Stimulated activated CD4-positive, alpha-beta T cell treated with anti-CD3 and anti-CD28 coated beads, TNF-alpha, amount 100 ng/mL, for 24 hours (primary cell): Measurements from ENCODE around the gene GRM3.

ENCODE experiments used
- DNase-seq, 3 experiments: peaks; one replicate each; pipeline ENCODE4 v3.0.0-alpha.2; 2020; ENCODE audit warnings: low read depth in 3 of 3

The GRM3 gene

DNA sequence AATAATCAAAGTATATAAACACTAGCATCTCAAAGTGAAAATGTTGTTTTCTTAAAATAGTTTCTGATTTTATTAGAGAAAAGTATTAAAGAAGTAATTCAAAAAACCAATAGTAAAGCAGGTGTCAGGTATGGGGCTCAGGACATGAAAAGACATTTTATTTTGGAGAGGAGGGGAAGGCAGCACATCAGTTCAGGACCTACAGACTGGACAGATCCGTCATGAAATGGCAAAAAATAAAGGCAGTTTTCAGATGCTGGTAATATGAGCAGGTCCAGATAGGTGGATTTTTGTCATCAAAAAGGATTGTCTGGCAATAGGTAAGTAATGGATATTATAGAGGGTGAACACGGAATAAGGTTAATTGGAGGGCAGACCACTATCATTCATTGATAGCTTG is 49.0 kb downstream of the GRM3 start:
- DNase-seq: no peak

DNA sequence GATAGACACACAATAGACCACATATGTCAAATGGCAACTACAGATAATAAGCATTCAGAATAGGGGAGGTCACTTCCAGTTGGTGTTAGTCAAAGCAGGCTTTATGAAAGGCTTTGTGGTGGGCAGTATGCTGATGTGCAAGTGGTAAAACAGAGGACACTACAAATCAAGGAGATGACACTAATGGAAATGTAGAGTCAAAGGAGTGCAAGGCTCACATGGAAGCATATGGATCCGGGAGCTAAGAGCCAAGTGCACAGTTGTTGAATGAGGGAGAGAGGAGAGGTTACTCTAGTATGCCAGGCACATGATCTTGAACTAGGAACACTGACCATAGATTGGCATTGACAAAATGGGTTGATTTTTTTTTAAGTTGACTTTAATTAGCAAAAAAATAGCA is 62.7 kb downstream of the GRM3 start:
- DNase-seq: no peak

DNA sequence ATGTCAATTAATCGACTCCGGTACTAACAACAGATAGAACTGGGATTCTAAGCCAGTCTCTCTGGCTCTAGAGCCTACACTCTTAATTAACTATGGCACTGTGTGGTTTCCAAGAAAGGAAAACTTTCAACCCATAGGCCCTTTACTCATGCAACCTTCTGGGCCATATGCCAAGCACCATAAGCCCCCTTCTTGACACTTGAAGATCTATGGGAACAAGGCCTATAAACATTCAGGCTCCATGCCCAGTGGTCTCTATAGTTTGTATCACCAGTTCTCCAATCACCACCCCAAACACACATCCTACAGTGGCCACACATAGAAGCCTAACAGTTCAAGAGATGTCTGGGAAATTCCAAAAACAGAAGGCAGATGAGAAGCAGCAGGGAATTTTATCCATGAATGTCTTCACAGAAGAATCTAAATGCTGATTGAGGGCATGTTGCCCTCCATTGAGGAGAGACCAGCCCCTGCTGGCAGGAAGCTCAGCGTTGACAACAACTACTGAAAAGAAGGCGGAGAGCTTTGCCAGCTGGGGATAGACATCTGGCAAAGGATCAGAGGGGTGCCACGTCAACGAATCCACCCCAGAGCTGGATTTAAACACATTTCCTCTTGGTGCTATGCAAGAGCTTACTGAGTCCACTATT is 64.4 kb downstream of the GRM3 start:
- no peak for DNase-seq

DNA sequence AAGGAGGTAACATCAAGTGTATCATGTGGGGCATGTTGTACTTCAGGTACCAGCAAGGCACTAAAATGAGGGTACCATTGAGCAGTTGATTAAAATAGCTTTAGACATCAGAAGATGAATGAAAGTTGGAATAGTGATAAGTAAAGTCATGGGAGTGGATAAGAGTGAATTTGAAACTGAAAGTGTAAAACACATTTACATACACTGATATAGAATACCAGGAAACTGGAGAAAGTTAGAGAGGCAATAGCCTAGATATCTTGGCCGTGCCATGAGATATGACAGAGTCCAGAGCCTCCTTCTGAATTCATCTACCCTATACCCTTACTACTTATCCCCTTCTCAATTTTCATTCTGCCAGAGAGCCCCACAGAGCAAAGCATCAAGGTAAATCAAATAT is 76.6 kb downstream of the GRM3 start:
- DNase-seq: no peak

DNA sequence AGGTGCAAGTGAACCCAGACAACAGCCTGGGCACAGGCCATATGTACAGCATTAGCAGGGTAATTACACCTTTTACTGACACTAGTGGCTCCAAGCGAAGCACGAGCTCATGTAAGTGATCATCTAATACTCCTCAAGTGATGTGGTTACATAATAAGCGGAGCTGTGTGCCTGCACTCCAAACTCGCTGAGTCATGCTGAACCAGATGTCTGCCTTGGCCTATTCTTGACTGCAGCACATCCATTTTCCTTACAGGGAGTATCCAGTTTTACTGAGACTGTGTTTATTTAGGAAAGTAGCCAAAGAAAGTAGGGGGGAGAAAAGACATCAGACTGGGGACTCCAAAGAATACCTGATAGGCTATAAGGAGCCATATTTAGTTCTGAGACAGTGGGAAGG is 90.1 kb downstream of the GRM3 start:
- DNase-seq: no peak

DNA sequence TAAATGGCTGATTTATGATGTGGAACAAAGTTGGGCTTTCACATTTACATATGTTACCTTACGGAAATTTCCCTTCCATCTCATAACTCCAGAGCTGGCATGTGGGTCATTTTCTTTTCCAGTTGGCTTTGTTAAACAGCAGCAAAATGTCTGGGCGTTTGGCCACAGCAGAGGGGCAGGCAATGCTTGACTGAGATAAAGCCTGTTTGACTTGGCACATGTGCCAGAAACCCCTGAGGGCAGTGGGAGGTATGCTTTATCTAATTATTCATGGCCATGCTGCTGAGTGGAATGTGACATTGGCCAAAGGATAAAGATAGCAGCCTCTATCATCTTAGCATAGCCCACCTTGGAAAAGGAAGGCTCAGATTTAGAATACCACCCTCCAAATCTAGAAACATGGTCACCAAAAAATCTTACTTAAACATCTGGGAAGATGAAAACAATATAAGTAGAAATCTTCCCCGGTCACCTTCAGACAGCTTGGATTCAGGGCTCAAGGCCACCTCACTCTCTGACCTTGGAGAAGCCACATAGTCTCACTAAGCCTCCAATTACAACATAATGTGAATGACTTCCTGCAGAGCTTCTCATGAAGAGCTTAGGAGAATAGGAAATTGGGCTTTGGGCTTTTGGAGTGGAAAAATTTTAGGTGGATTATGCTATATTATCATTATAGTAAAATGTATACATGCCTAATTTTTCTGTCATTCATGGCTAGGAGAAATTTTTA is 101.5 kb downstream of the GRM3 start:
- no peak for DNase-seq

DNA sequence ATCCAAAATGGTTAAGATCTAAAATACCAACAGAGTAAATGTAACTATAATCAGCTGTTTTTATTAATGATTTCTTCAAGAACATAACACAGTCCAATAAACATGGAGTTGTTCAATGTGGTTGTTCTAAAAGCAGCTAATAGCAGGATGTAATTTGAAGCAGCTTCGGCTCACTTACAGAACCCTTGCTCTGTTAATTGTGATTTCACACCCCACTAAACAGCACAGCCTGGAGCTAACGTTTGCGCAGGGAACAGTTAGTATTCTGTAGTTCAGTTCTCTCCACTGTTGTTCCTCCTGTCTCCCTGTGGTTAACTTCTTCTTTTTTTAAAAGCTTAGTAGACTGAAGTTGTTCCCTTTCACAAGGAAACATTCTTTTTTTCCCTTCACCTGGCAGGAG is 104.0 kb downstream of the GRM3 start:
- DNase-seq: no peak

DNA sequence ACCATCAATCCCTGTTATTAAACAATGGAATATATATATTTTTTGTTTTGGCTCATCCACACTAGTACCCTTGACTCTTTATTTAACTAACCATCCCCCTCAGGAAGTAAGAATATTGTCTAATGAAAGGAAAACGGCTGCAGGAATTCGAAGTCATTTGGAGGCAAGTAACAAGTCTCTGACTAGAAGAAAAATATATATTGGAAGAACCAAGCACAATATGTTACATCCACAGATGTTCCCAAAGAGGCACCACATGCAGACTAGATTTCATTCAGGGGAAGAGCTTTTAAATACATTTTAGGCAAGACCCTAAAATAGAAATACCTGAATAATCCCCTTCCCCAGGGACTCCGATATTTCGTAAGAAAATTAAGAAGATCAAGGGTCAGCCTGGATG is 104.5 kb downstream of the GRM3 start:
- DNase-seq: no peak

DNA sequence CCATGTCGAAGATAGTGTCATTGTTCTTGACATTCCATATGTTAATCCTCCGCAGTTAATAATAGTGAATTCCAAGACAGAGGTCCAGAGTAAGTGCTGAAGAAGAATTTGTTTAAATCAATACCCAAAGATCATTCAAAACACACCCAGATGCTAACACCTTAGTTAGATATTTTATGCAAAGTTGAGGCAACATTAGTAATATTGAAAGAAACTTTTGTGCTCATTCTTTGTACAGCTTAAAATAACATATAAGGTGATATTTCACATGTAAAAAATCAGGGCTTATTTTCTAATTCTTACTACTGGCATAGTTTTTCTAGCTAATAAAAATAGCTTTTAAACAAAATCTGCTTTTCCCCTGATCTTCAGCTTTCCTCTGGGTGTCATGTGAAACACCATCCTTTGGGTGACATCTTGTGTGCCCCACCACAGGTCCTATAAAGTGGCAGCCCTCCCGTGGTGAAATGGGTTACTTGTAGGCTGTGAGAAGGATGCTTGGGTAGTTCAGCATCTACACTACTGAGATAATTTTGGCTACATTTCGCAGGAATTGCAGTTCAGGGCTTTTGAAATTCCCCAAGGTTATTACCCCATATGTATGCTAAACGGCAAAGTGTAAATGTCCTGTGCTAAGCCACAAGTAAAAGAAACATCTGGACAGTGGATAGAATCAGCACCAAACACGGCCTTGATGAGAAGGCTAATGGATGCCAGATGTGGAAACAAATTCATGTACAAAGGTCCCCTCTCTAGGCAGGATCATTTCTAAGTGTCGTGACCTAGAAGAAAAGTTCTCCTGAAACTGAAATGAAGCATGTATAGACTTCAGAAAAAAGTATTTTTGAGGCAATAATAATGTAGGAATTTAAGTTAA is 105.4 kb downstream of the GRM3 start:
- DNase-seq: no peak

DNA sequence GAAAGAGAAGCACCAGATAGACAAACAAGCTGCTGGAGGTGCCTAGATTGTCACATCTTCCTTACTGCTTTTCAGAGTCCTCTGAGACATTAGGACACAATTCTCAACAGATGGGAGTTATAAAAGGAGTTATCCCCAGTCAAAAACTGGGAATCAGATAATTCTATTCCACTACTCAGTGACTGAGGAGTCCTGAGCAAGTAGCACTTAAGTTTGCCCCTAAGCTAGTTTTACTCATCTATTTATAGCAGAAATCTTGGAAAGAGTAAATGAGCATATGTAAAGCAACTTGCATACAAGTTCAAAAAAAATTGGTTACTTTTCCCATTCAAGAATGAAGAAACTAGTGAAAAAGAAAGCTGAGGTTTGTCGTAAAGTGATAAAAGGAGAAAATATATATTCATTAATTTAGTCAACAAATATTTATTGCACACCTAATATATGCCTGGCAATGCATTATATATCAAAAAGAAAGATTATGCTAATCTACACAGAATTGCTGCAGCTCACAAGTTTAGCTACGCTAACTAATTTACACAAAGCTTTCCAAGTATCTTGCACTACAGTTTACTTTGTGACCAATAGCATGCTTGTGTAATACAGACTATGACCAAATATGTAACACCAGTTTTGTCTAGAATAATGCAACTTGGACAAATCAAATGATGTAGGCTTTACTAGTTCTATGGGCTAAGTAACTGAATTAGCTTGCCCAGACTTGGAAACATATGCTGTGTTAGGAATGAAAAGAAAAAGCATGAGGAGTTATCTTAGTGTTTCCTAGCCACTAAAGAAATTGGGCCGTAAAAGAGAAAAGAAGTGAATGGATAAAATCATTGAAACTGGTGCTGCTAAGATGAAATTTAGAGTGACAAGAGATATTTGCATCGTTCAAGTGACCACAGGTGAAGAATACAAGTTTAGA is 106.3 kb downstream of the GRM3 start:
- DNase-seq: no peak

DNA sequence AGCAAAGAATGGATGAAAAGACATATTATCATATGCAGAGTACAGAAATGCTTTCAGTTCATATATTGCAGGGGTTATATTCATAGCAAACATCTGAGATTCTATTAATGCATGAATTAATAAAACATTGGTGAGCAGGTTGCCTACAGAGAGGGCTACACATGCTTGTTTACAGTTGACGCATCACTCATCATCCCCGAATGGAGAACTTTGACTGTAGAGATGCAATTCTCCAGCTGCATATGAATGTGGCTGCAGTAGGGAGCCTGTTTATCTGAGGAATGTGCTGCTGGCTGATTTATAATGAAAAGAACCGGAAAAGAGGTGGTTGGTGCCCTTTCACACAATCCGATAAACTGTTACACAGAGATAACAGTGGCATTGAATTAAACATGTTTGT is 116.5 kb downstream of the GRM3 start:
- DNase-seq: no peak

DNA sequence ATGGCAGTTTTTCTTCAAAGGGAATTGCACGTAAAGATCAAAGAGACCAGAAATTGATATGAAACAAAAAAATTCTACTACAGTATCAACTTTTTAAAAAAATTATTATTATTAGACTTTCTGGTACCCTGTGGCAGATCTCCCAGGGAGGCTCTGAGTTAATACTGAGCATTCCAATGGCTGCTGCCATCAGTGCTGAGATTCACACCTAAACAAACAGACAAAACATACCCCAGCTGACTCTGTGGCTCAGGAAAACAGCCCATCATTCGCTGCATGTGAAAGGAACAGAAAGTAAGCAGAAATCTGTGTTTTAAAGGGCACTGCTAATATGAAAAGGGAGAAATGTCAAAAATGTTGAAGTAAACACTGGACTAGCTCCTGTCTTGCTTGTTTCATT is 118.4 kb downstream of the GRM3 start:
- no peak for DNase-seq

DNA sequence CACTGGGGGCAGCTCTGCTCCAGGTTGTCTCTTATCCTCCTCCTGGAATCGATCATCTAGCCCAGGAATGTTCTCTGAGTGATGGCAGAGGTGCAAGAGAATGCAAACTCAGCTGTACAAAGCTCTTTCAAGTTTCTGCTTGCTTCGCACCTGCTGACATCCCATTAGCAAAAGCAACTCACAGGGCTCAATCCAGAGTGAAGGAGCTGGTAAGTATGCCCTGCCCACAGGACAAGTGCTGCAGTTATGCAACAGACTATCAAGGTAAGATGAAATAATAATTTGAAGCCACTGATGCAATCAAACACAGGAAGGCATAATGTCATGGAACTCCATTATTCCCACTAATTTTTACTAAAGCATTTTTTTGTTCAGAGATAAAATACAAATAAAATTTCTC is 122.2 kb downstream of the GRM3 start:
- DNase-seq: no peak

DNA sequence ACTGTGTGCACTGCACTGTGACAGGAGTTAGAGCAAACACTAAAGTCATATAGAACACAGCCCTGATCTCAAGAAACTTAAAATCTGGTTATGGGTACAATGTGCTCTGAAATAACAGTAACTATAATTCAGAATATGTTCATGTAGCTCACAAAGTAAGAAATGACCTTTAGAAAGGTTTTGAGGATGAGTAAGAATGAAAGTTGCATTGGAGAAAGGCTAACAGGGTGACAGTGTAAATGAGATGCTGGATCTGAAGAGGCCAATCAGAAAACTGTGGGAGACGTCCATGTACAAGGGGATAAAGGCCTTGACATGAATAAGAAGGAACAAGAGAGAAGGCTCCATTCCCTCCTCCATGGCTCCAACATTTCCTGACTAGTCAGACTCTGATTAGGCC is 124.7 kb downstream of the GRM3 start:
- DNase-seq: no peak

DNA sequence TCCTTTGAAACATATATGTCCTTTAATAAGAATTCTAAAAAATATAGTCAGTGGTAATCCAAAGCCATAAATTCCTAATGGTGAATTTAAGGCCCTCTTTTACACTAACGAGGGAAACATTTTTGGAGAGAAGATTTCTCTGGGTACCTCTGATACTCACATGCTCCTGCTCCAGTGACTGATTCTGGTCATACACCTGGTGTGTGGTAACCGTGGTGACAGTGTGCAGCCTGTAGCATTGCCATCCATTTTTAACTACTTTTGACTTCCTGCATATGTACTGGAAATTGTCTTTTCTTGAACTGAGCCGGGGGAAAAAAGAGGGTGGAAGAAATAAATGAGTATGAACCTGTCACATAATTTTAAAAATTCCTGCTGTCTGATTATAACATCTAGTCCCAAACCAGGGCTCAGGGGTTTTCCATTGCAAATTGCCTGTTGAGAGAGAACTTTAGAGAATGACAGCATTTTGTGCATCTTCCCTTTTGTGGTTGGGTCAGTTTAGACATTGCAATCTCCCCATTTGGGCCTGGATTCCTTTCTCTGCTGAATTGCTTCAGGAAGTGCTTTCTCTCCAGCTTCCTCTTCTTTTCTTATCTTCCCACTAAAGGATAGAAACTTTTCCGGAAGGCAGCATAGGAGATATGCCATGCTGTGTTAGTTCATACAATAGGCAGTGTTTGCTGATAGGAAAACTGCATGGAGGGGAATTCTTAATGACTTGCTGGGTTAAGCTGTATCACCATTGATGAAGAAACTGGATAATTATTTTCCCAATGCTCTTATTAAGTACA is 125.5 kb downstream of the GRM3 start:
- DNase-seq: no peak

DNA sequence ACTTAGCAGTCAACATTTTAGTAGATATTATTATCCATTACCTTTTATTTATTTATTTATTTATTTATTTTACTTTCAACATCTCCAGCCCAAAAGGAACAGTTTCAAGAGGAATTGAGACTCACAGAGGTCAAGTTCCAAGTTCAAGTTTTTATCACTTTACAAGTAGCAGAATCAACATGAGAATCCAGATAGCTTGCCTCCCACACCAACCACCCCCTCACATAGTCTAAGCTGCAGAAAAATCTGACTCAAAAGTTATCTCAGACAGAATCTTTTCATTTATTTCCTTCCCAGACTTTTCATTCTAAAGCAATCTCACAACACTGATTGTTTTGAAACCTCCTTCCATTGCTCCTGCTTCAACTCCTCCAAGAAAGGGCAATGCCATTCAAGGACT is 129.6 kb downstream of the GRM3 start:
- no peak for DNase-seq

DNA sequence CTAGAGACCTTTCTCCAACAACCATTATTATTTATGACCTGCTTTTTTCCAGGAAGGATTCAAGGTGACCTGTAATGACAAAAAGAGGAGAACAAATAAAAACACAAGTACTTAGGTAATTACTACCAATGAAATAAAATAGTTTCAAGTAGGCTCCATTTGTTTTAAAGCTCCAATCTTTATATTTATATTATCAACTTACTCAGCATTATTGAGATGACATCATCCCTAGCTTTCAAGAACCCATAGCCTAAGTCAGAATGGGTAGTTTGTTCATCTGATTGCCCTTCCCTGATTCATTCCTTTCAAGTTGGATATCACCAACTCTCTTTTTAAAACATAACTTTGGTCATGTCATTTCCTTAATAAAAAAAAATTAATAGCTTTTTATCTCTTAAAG is 131.5 kb downstream of the GRM3 start:
- no peak for DNase-seq

DNA sequence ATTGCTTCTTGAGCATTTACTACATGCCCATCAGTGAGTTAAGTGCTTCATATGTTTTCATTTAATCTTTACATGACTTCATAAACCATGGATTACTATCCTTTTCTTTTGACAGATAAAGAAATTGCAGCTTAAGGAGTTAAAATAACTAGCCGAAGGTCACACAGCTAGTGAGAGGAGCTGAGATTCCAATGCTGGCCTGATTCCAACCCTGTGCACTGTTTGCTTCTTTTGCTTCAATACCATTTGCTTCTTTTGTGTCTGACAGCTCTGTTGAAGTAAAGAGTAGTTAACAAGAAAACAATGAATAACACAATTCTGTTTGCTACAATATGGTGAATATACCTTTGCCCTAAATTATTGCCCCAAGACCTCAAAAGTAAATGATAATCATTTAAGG is 132.4 kb downstream of the GRM3 start:
- DNase-seq: no peak

DNA sequence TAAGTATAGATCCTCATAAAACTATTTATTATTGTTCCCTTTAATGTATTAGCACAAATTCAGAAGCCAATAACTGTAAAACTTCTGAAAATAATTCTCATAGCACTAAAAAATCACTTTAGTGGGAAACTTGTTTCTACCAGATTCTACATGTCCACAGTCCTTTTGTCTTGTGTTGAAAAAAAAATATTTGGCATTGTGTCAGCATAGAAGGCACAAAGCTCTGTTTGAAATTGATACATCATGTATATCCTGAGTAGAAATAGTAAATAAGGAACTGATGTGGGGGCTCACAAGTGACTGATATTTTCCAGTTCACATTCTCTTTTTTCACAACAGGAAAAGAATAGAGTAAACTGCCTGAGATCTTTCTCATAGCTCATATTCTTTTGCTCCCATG is 134.6 kb downstream of the GRM3 start:
- no peak for DNase-seq

DNA sequence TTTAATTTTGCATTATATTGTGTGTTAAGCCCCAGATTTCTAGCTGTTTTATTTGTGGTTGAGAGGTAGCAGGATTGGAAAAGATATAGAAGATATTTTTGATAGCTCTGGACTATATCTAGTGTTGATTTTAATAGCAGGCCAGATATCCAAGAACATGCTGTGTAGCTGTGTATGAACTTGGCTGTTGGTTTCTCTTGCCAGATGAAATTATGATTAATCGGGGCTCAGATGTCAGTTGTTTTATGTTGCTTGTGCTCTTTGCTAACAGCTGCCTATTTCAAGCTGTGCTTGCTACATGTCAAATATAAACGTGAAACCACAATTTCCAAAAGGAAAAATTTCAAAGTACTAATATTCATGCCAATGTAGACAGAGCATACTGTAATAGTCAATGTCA is 141.1 kb downstream of the GRM3 start:
- no peak for DNase-seq

DNA sequence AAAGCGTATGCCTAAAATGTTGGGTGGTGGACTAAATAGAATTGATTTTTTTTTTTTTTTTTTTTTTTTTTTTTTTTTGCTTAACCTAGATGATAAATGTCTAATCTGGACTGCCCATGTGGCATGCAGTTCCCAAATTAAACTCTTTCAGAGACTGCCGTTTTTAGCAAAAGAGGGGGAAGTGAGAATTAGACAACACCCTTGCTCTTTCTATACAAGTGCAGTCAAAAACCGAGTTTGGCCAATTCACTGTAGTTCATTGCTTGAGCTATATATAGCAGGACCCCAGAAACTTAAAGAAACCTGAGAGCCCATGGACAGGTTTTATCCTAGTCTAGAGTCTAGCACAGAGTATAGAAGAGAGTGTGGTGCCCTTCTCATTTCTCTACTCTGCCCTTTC is 141.9 kb downstream of the GRM3 start:
- DNase-seq: no peak
